Activated effector memory CD4-positive, alpha-beta T cell treated with Interleukin-2 at 50 U/mL for 16 hours (primary cell): ENCODE data around the gene WIPF1.
A peak's percentile ranks its signal among the peaks of the same experiment; 100 is the strongest.

ENCODE experiments used
- DNase-seq: peaks from one replicate; pipeline ENCODE4 v3.0.0-alpha.2; 2020

WIPF1 gene

GRCh38 chr2:174597345-174598047, at the start of gene WIPF1:
TSS of gene WIPF1 (minus strand) at chr2:174597804. CDS start at chr2:174585573, 12,231 bp downstream.
- peak; percentile 33 for DNase-seq

- DNase-seq, result no peak
Measured at GRCh38 chr2:174645296-174645695, 47.7 kb upstream of the WIPF1 start.

DNA sequence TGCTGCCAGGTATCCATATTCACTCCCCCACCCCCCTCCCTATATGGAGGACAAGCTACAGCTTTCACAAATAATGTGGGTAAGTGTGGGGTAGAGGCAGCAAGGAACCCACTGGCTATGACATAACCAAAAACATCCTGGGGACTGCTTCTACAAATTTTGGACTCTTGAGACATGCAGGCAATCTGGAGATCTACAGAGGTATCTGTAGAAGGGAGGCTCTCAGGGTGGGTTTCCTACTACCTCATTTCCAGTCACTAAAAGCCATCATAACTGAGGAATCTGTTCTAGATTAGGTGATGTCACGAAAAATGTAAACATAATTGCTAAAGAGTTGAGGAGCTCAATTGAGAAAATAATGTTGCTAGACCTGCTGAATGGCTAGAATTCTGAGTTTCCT, 46.8 kb upstream of the WIPF1 start:
- no peak for DNase-seq

GRCh38 chr2:174643356-174643755, 45.8 kb upstream of the WIPF1 start:
- DNase-seq, result no peak

DNA sequence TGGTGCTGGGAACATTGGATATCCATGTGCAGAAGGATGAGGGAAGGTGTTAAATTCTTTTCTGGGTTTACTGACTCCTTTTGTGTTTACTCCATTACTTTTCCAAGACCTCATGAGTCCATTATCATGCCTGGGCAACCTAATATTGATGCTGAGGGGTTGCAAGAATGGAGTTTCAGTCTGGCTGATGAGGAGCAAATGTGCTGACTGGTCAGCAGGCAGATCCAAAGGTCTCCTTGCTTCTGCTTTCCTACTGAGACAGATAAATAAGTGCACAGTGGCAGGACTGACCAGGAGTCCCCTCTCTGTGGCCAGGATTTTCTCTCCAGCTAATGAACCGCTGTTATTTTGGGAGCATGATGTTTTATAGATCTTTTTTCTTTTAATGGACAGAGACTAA, 43.6 kb upstream of the WIPF1 start:
- no peak for DNase-seq

DNA sequence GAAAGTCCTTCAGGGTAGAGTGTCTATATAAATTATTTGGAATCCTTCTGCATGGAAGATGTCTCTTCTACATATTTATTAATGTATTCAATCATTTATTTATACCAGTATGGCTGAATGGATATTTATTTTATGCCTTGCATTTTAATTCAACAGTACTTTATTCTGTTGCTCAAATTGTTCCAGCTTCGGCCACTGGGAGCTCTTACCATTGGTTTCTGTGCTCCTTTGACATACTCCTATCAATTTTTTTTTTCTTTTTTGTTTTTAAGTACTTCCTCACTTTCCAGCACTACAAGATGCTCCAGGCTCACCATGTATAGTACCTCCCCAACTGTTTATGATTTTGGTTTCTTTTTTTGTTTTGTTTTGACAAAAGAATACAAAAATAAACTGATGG, 39.4 kb upstream of the WIPF1 start:
- DNase-seq, result no peak

DNA sequence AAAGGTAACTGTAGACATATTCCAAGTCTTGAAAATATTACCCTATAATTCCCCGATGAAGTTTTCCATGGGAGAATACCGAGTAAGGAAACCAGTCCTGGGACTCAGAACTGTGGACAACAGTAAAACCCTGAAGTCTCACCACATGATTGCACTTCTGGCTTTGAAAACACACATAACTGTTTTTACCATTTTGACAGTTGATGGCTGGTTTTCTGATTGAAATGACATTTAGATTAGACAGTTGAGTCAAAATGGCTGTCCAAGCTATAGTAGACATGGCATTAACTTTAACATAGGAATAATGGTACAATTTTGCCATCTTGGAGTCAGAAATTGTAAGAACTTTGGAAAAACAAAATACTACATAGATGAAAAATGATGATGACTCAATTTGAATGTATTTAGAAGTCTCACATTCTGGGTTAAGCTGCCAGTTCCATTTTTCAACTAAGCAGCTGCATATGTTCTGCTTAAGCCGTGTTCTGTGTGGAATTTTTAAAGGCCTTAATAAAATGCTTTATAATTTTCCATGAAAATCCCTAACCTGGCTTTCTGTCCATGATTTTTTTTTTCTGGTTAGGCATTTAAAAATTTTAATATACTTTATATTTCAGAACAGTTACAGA, 38.3 kb upstream of the WIPF1 start:
- DNase-seq, result no peak

- DNase-seq, result no peak
Measured at GRCh38 chr2:174635015-174635593, 37.5 kb upstream of the WIPF1 start.

DNA sequence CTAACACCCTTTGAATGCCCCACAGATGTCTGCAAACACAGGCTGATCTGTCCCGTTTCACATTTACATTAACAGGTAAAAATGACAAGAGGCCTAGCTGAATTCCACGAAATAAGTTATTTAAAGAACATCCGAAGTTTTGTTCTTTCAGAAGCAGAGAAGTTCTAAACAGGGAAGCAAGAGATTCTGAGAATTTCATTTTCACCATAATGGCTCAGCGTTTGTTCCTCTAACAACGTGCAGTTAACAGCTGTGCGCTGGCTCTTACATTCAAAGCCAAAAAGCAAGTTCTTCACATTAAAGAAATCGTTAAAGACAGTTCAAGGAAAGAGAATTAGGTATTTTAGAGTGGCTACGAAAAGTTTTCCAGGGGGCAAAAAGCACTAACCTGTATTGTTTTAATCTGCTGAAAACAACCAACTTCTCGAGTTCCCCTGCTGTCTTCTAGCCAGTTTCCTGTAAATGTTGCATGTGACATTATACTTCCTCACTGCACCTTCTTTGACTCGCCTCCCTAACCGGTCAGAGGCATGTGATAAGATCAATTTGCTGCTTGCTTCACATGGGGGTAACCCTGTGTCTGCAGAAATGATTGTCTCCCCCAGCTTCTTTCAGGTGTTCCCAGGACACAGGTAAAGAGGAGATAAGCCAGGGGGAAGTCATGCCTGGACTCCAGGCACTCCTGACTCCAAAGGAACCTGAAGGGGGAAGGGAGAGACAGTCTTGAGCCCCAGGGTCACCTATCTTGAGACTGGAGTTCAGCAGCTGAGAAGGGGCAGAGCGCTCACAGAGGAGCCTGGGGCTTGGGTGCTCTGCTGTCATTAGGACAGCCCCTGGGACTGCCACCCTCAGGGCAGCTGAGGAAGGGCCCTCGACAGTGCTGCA, 36.8 kb upstream of the WIPF1 start:
- peak; percentile 25 for DNase-seq

GRCh38 chr2:174633623-174633930, 36.0 kb upstream of the WIPF1 start:
- DNase-seq, result no peak

- no peak for DNase-seq
Measured at GRCh38 chr2:174632841-174633622, 35.4 kb upstream of the WIPF1 start.

DNA sequence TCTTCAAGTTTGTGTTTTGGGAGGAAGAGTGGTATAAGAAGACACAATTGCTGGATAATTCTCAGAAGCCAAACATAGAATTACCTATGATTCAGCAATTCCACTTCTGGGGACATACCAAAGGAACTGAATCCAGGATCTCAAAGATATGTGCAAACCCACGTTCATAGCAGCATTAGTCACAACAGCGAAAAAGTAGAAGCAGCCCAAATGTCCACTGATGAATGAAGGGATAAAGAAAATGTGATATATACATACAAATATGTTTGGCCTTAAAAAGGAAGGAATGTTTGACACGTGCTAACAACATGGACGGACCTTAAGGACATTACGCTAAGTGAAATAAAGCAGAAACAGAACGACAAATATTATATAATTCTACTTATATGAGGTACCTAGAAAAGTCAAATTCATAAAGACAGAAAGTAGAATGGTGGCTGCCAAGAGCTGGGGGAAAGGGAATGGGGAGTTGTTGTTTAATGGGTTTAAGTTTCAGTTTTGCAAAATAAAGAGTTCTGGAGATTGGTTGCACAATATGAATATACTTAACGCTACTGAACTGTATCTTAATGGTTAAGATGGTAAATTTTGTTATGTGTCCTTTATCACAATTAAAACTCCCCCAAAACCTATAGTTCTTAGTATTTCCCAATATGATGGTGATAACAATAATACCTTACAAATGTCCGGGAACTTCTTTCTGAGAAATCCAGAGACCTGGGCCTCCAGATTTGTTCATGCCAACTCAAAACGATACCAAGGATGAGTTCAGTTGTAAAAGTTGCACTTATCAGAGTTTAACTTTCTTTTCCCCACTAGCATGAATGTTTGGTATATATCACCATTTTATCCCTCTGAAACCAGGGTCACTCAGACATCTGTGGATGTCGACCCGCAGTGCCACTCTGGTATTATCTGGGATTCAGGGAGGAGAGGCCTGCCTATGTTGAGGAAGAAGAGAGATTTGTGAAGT, 33.7 kb upstream of the WIPF1 start:
- DNase-seq, result no peak

DNA sequence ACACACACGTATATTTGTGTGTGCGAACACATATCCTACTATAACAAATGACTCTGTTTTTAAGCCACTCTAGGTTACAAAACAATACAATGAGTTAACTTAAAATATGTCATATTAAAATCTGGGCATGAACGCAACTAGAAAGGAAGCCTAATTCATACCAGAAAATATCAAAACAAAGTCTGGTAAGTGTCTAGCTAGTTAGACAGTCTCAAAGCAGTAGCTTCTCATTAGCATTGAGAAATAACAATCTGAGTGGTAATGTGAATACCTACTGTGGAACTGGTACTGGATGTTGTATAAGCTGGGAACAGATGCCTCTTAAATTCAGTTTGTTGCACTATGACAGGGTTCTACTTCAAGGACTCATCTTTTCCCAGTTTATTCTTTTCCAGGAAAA, 32.5 kb upstream of the WIPF1 start:
- no peak for DNase-seq

DNA sequence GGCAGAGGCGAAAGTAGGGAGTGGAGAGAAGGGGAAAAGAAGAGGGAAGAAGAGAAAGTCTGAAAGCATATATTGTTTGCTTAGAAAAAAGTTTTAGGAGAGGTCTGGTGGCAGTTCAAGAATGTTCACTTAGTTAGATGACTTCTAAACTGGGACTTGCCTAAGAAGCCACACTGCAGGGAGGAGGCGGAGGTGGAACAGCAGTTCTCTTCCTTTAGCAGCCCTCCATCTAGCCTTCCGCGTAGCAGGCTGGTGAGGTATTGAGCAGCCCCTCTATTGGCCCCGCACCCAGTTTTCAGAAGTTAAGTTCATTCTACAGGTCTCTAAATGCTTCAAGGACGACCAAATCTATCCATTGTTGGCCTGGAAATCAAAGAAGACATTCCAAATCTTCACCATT, 31.9 kb upstream of the WIPF1 start:
- DNase-seq, result no peak

- no peak for DNase-seq
Measured at GRCh38 chr2:174628528-174629169, 31.0 kb upstream of the WIPF1 start.

- no peak for DNase-seq
Measured at GRCh38 chr2:174627216-174627615, 29.6 kb upstream of the WIPF1 start.

- no peak for DNase-seq
Measured at GRCh38 chr2:174624895-174625430, 27.4 kb upstream of the WIPF1 start.

- DNase-seq, result no peak
Measured at GRCh38 chr2:174623690-174624089, 26.1 kb upstream of the WIPF1 start.

GRCh38 chr2:174623106-174623637, 25.6 kb upstream of the WIPF1 start:
- no peak for DNase-seq

GRCh38 chr2:174621323-174621722, 23.7 kb upstream of the WIPF1 start:
- DNase-seq, result no peak
